Measurements from ENCODE around the gene BCL7A. TPM values are rescaled to one million over a fixed set of nuclear protein-coding genes. Genes with fewer than 3 reads are reported as not detected.

BCL7A gene
- polyA plus RNA-seq, 3 donors: 0.34 to 0.79 (median 0.56) TPM

- 84% methylated on average over 16 of the region's 16 CpGs for WGBS (ENCODE audit: insufficient coverage)
Measured at GRCh38 chr12:122020795-122021192, 890 bp upstream of the BCL7A start.

GRCh38 chr12:122021193-122021821 is 377 bp upstream of the BCL7A start:
- H3K4me1 Mint-ChIP-seq: peaks cover 17% of the 10 kb centered on the region
- H3K27ac ChIP-seq (ENCODE audit: low read depth in 1 of 2, low read length in 2 of 2): no peak overlapping the region
- peaks cover 11 to 13% of the 10 kb centered on the region in 2 donors for H3K9me3 ChIP-seq (replicated peaks in 1 of 2; ENCODE audit: control insufficient read depth in 1 of 2, insufficient read depth in 1 of 2, low read length in 2 of 2)
- peak overlapping the region; percentile 27 for H3K9ac ChIP-seq (ENCODE audit: insufficient read depth, low read length, poor library complexity, severe bottlenecking)
- peak overlapping the region; percentile 71 for H2AFZ ChIP-seq (ENCODE audit: insufficient read depth, low read depth, low read length, poor library complexity, severe bottlenecking)
- intact Hi-C loops (cut with micrococcal nuclease): no loop called here
- no peaks in the 10 kb centered on the region for H4K20me1 ChIP-seq (ENCODE audit: insufficient read depth, low read length)
- WGBS (ENCODE audit: insufficient coverage): 2% methylated on average over 57 of the region's 57 CpGs
- H3K36me3 ChIP-seq (replicated peaks in 1 of 2; ENCODE audit: control insufficient read depth in 1 of 2, insufficient read depth in 2 of 2, low read length in 2 of 2): no peaks in the 10 kb centered on the region
- H3K9me3 Mint-ChIP-seq: peaks cover 12 to 44% (median 27%) of the 10 kb centered on the region in 7 donors
- peak overlapping the region; percentile 93 for H3K4me2 ChIP-seq (replicated peaks; ENCODE audit: extremely low read depth, low read length, poor library complexity, severe bottlenecking)
- peak overlapping the region; percentile 82 to 91 for H3K4me3 Mint-ChIP-seq
- peaks cover 35 to 48% (median 40%) of the 10 kb centered on the region in 3 donors for H3K27me3 Mint-ChIP-seq (ENCODE audit: low read depth in 3 of 3)
- H3K27me3 ChIP-seq (ENCODE audit: control insufficient read depth in 2 of 2, insufficient read depth in 2 of 2, low read length in 2 of 2): peaks cover 2 to 24% of the 10 kb centered on the region in 2 donors
- peaks cover 18 to 22% of the 10 kb centered on the region in 2 donors for H3K4me1 ChIP-seq (ENCODE audit: control insufficient read depth in 1 of 2, insufficient read depth in 2 of 2, low read length in 2 of 2)
- H3K79me2 ChIP-seq (ENCODE audit: insufficient read depth, low read length): peaks cover 15% of the 10 kb centered on the region
- H3K36me3 Mint-ChIP-seq: peaks cover 6 to 10% of the 10 kb centered on the region in 2 donors
- peak overlapping the region in 2 of 7 donors; percentile 19 to 30 for H3K27ac Mint-ChIP-seq
- no peak for DNase-seq
- TF ChIP-seq CTCF (IDR thresholded peaks at IDR 0.05): no peak
- H3K4me3 ChIP-seq (replicated peaks in 1 of 3; ENCODE audit: low read depth in 2 of 3, low read length in 3 of 3): peak overlapping the region in 2 of 3 experiments; percentile 2 to 74

More at GRCh38 chr12:122020795-122021192, 890 bp upstream of the BCL7A start:
- H3K27me3 Mint-ChIP-seq (ENCODE audit: low read depth in 3 of 3): peaks cover 35 to 48% (median 42%) of the 10 kb centered on the region in 3 donors
- peak overlapping the region; percentile 71 for H2AFZ ChIP-seq (ENCODE audit: insufficient read depth, low read depth, low read length, poor library complexity, severe bottlenecking)
- peak overlapping the region in 1 of 3 experiments; percentile 74 for H3K4me3 ChIP-seq (replicated peaks in 1 of 3; ENCODE audit: low read depth in 2 of 3, low read length in 3 of 3)
- H3K9me3 Mint-ChIP-seq: peaks cover 12 to 44% (median 27%) of the 10 kb centered on the region in 7 donors
- intact Hi-C loops (cut with micrococcal nuclease): no loop called here
- peaks cover 11 to 13% of the 10 kb centered on the region in 2 donors for H3K9me3 ChIP-seq (replicated peaks in 1 of 2; ENCODE audit: control insufficient read depth in 1 of 2, insufficient read depth in 1 of 2, low read length in 2 of 2)
- H3K4me2 ChIP-seq (replicated peaks; ENCODE audit: extremely low read depth, low read length, poor library complexity, severe bottlenecking): peak overlapping the region; percentile 93
- peak overlapping the region; percentile 78 to 91 for H3K4me3 Mint-ChIP-seq
- H3K36me3 ChIP-seq (replicated peaks in 1 of 2; ENCODE audit: control insufficient read depth in 1 of 2, insufficient read depth in 2 of 2, low read length in 2 of 2): no peaks in the 10 kb centered on the region
- H3K27ac Mint-ChIP-seq: peak overlapping the region in 1 of 7 donors; percentile 19
- H3K27me3 ChIP-seq (ENCODE audit: control insufficient read depth in 2 of 2, insufficient read depth in 2 of 2, low read length in 2 of 2): peaks cover 2 to 24% of the 10 kb centered on the region in 2 donors
- DNase-seq: no peak
- H3K79me2 ChIP-seq (ENCODE audit: insufficient read depth, low read length): peaks cover 15% of the 10 kb centered on the region
- H3K4me1 ChIP-seq (ENCODE audit: control insufficient read depth in 1 of 2, insufficient read depth in 2 of 2, low read length in 2 of 2): peaks cover 18 to 22% of the 10 kb centered on the region in 2 donors
- peaks cover 6 to 10% of the 10 kb centered on the region in 2 donors for H3K36me3 Mint-ChIP-seq
- H3K27ac ChIP-seq (ENCODE audit: low read depth in 1 of 2, low read length in 2 of 2): no peak overlapping the region
- peaks cover 17% of the 10 kb centered on the region for H3K4me1 Mint-ChIP-seq
- no peaks in the 10 kb centered on the region for H4K20me1 ChIP-seq (ENCODE audit: insufficient read depth, low read length)
- TF ChIP-seq CTCF (IDR thresholded peaks at IDR 0.05): no peak
- H3K9ac ChIP-seq (ENCODE audit: insufficient read depth, low read length, poor library complexity, severe bottlenecking): no peak overlapping the region

All from CD14-positive monocyte (primary cell).